ENCODE measurements around the gene UCN.

Gene UCN

GRCh38 chr2:27290549-27290948 lies 17.7 kb downstream of the UCN start:
- Histone ChIP-seq H3K79me2 (ENCODE audit: low read length) (no peaks in the 10 kb centered on the region), H3K27me3 (replicated peaks; ENCODE audit: insufficient read depth, low read length) (no peaks in the 10 kb centered on the region), H3K9me2 (replicated peaks; ENCODE audit: insufficient read depth, low read length) (no peaks in the 10 kb centered on the region), H2AFZ (ENCODE audit: low read length) (no peak overlapping the region), H3K27ac (ENCODE audit: low read length) (no peak overlapping the region), H3K36me3 (replicated peaks; ENCODE audit: insufficient read depth, low read length) (no peaks in the 10 kb centered on the region), H3K9me3 (replicated peaks; ENCODE audit: insufficient read depth, low read length) (no peaks in the 10 kb centered on the region), H3K4me1 (ENCODE audit: low read length) (no peaks in the 10 kb centered on the region), H3F3A (ENCODE audit: insufficient read depth, low read length) (no peaks in the 10 kb centered on the region), H3K4me2 (ENCODE audit: low read depth, low read length) (no peak overlapping the region), H3K4me3 (ENCODE audit: low read length) (no peak overlapping the region), H4K20me1 (ENCODE audit: insufficient read depth, low read length) (no peaks in the 10 kb centered on the region), H3K9ac (ENCODE audit: low read length) (no peak overlapping the region)
- TF ChIP-seq EZH2 (optimal IDR thresholded peaks at IDR 0.05; ENCODE audit: low read depth, low read length), result no peak
- no peak for TF ChIP-seq EZH2phosphoT487 (IDR thresholded peaks at IDR 0.05; ENCODE audit: low read length)
- TF ChIP-seq CTCF (IDR thresholded peaks at IDR 0.05; ENCODE audit: low read length), result no peak
- no peak for DNase-seq

GRCh38 chr2:27288610-27289009 lies 19.6 kb downstream of the UCN start:
- Histone ChIP-seq H3K27ac (ENCODE audit: low read length) (no peak overlapping the region), H2AFZ (ENCODE audit: low read length) (no peak overlapping the region), H4K20me1 (ENCODE audit: insufficient read depth, low read length) (no peaks in the 10 kb centered on the region), H3K4me3 (ENCODE audit: low read length) (no peak overlapping the region), H3K4me1 (ENCODE audit: low read length) (no peaks in the 10 kb centered on the region), H3K4me2 (ENCODE audit: low read depth, low read length) (no peak overlapping the region), H3K36me3 (replicated peaks; ENCODE audit: insufficient read depth, low read length) (no peaks in the 10 kb centered on the region), H3K27me3 (replicated peaks; ENCODE audit: insufficient read depth, low read length) (no peaks in the 10 kb centered on the region), H3F3A (ENCODE audit: insufficient read depth, low read length) (no peaks in the 10 kb centered on the region), H3K9me2 (replicated peaks; ENCODE audit: insufficient read depth, low read length) (no peaks in the 10 kb centered on the region), H3K79me2 (ENCODE audit: low read length) (no peaks in the 10 kb centered on the region), H3K9ac (ENCODE audit: low read length) (no peak overlapping the region), H3K9me3 (replicated peaks; ENCODE audit: insufficient read depth, low read length) (no peaks in the 10 kb centered on the region)
- DNase-seq, result no peak
- TF ChIP-seq EZH2phosphoT487 (IDR thresholded peaks at IDR 0.05; ENCODE audit: low read length) (no peak), CTCF (IDR thresholded peaks at IDR 0.05; ENCODE audit: low read length) (no peak), EZH2 (optimal IDR thresholded peaks at IDR 0.05; ENCODE audit: low read depth, low read length) (no peak)

GRCh38 chr2:27285481-27285880 lies 22.8 kb downstream of the UCN start:
- no peak for DNase-seq
- TF ChIP-seq EZH2 (optimal IDR thresholded peaks at IDR 0.05; ENCODE audit: low read depth, low read length) (no peak), EZH2phosphoT487 (IDR thresholded peaks at IDR 0.05; ENCODE audit: low read length) (no peak), CTCF (IDR thresholded peaks at IDR 0.05; ENCODE audit: low read length) (no peak)
- no peaks in the 10 kb centered on the region for H3K36me3 ChIP-seq (replicated peaks; ENCODE audit: insufficient read depth, low read length)
- no peaks in the 10 kb centered on the region for H4K20me1 ChIP-seq (ENCODE audit: insufficient read depth, low read length)
- H3K9ac ChIP-seq (ENCODE audit: low read length), result no peak overlapping the region
- H3K27ac ChIP-seq (ENCODE audit: low read length), result no peak overlapping the region
- no peaks in the 10 kb centered on the region for H3K79me2 ChIP-seq (ENCODE audit: low read length)
- no peak overlapping the region for H3K4me2 ChIP-seq (ENCODE audit: low read depth, low read length)
- no peaks in the 10 kb centered on the region for H3K27me3 ChIP-seq (replicated peaks; ENCODE audit: insufficient read depth, low read length)
- no peak overlapping the region for H2AFZ ChIP-seq (ENCODE audit: low read length)
- H3K4me1 ChIP-seq (ENCODE audit: low read length), result no peaks in the 10 kb centered on the region
- no peaks in the 10 kb centered on the region for H3K9me3 ChIP-seq (replicated peaks; ENCODE audit: insufficient read depth, low read length)
- no peaks in the 10 kb centered on the region for H3K9me2 ChIP-seq (replicated peaks; ENCODE audit: insufficient read depth, low read length)
- no peak overlapping the region for H3K4me3 ChIP-seq (ENCODE audit: low read length)
- no peaks in the 10 kb centered on the region for H3F3A ChIP-seq (ENCODE audit: insufficient read depth, low read length)

All from MM.1S (cell line).